Choroid plexus epithelial cell (primary cell): Measurements from ENCODE around the gene TEKT5.
"Not testable (repeated sequence)": the region's sequence is repeated elsewhere in the genome, so short reads cannot be mapped to it uniquely, and the experiment has no call there.

Experiments
- DNase-seq: peaks from one replicate; pipeline ENCODE4 v3.0.0-alpha.2; 2010; ENCODE audit warnings: low read depth
- H3K4me3 ChIP-seq: 2 replicates; pipeline ENCODE4 v1.5.1; 2011; ENCODE audit warnings: low read depth, mild to moderate bottlenecking, control low read depth, low read length, moderate library complexity
- CTCF ChIP-seq: conservative IDR thresholded peaks from 2 replicates; pipeline ENCODE4 v1.5.1; 2011; ENCODE audit warnings: low read depth, mild to moderate bottlenecking, control low read depth, inconsistent platforms, low read length, moderate library complexity

TEKT5 gene

GRCh38 chr16:10694830-10695229 lies at the start of gene TEKT5:
Gene TEKT5 (minus strand): TSS chr16:10694930. CDS start chr16:10694873, 57 bp downstream.
- DNase-seq = no peak
- no peak within 1 kb of the TSS for H3K4me3 ChIP-seq
- TF ChIP-seq CTCF = no peak

DNA sequence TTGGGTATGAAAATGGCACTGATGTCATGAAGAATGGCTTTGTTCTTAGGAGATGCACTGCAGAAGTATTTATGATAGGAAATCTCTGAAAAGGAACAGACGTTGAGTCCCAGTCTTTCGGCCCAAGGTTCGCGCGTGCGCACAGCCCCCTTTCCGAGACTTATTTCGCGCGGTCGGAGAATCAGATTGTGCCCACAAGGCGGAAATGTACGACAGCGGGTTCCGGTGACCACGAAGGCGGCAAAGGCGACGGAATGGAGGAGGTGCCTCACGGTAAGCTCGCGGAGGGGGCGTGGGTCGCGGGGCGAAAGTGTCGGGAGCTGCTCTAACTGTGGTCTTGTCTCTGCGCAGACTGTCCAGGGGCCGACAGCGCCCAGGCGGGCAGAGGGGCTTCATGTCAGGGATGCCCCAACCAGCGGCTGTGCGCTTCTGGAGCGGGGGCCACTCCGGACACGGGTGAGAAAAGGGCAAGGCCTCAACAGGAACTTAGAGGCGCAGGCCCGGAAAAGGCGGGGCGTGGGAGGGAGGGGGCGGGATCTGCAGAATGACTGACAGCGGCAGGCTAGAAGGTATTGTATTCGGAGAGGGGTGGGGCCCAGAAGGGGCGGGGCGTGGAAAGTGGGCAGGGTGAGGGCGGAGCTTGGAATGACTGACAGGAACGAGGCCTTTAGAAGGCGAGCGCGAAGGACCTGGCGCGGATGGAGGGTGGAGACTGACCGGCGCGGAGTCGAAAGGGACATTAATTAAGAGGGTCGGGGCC lies 49.1 kb upstream of the TEKT5 start, which contains the start of gene NUBP1:
Gene NUBP1 (plus strand): TSS at position 233 of the 760 bp plus-strand sequence. CDS start 22 bp downstream, at position 255.
- peak within 1 kb of the TSS; percentile 86 for H3K4me3 ChIP-seq
- DNase-seq = peak; percentile 99
- TF ChIP-seq CTCF = no peak

DNA sequence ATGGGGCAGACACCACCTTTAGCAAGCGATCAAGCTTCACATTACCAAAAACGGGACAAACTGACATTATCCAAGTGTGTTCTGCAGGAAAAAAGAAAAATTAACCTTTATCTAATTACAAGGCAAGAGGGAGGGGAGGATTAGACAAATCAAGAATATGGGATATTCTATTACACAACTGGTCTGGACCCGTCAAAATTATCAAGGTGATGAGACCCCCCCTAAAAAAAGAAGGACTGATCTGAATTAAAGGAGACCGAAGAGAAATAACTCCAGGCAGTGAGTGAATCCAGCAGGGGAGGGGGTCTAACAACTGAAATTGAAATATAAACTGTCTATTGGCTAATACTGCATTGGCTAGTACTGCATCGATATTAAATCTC lies 48.5 kb upstream of the TEKT5 start:
- no peak for TF ChIP-seq CTCF
- no peak for DNase-seq
- peak overlapping the region; percentile 86 for H3K4me3 ChIP-seq

DNA sequence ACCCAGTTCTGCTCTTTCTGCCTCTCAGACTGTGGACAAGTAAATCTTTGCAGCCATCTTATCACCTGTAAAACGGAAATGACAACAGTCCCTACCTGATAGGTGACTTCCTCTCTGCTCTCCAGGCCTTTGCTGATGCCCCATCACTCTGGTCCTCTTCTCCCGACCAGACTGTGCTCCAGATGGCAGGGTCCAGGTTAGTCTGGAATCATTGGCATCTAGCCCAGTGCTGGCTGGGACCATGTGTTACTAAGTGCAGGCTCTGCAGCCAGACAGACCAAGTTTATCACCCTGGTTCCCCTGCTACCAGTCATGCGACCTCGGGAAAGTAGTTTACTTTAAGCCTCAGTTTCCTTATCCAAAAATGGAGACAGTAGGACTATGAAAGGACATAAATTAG lies 47.1 kb upstream of the TEKT5 start:
- no peak overlapping the region for H3K4me3 ChIP-seq
- no peak for TF ChIP-seq CTCF
- no peak for DNase-seq

- DNase-seq, H3K4me3 ChIP-seq: not testable (repeated sequence)
Measured at GRCh38 chr16:10741249-10741648, 46.5 kb upstream of the TEKT5 start.

DNA sequence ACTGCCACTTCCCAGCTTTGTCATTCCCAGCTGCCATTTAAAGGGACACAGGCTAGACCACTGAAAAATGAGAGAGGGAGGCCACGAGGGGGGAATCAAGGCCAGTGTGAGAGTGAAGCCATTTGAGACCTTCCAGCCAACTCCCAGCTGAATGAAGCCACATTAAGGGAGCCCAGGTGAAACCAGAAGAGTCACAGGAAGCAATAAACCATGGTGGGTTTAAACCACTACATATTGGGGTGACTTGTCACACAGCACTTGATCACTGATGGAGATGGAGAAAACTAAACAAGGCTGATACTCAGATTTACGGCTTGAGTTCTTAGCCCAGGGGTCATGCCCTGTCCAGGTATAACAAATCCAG lies 46.1 kb upstream of the TEKT5 start:
- no peak for DNase-seq
- H3K4me3 ChIP-seq = no peak overlapping the region
- TF ChIP-seq CTCF = no peak

- TF ChIP-seq CTCF = no peak
- DNase-seq = no peak
- H3K4me3 ChIP-seq = no peak overlapping the region
Measured at GRCh38 chr16:10740000-10740844, 45.5 kb upstream of the TEKT5 start.
